SU-DHL-6 (cell line): ENCODE measurements around the gene CLDN4.

Experiments used
- H2AFZ ChIP-seq: fragments of 200-600 bp; sonication (generic); 2 replicates; pipeline ENCODE4 v1.6.1; 2014; ENCODE audit warnings: low read depth, mild to moderate bottlenecking, moderate library complexity, mixed read lengths, antibody characterized with exemption, low read length; ENCODE audit not compliant: severe bottlenecking
- H3F3A ChIP-seq: fragments of 200-600 bp; shearing (Covaris generic); 2 replicates; pipeline ENCODE4 v1.6.0; 2016; ENCODE audit warnings: antibody characterized with exemption, mild to moderate bottlenecking; ENCODE audit not compliant: insufficient read depth
- H3K27ac ChIP-seq: fragments of 200-600 bp; sonication (generic); 2 replicates; pipeline ENCODE4 v1.5.1; 2016; ENCODE audit warnings: low read depth, mild to moderate bottlenecking, low read length, moderate library complexity, mixed read lengths
- H3K27me3 ChIP-seq: fragments of 200-600 bp; sonication (generic), shearing (Covaris generic); 2 replicates; pipeline ENCODE4 v1.6.0; 2014; ENCODE audit warnings: mild to moderate bottlenecking, low read length
- H3K36me3 ChIP-seq: fragments of 200-600 bp; sonication (generic); 2 replicates; pipeline ENCODE4 v1.6.1; 2014; ENCODE audit warnings: mild to moderate bottlenecking, low read length, mixed read lengths
- H3K4me2 ChIP-seq: fragments of 300-600, 200-600 bp; shearing (Covaris generic), sonication (generic); 2 replicates; pipeline ENCODE4 v1.6.0; 2014; ENCODE audit warnings: low read length, low read depth, mild to moderate bottlenecking; ENCODE audit not compliant: poor library complexity, severe bottlenecking
- H3K4me3 ChIP-seq: fragments of 200-600 bp; sonication (generic); 2 replicates; pipeline ENCODE4 v1.5.1; 2014; ENCODE audit warnings: antibody characterized with exemption, low read length, mild to moderate bottlenecking, mixed read lengths; ENCODE audit not compliant: insufficient read depth, poor library complexity, severe bottlenecking
- H3K79me2 ChIP-seq: fragments of 200-600 bp; sonication (generic); 2 replicates; pipeline ENCODE4 v1.6.1; 2014; ENCODE audit warnings: mild to moderate bottlenecking, low read length, moderate library complexity; ENCODE audit not compliant: insufficient read depth
- H3K9ac ChIP-seq: fragments of 200-600 bp; sonication (generic); 2 replicates; pipeline ENCODE4 v1.7.0; 2014; ENCODE audit warnings: mild to moderate bottlenecking, low read length
- H3K9me2 ChIP-seq: fragments of 200-600 bp; sonication (generic); replicated peaks from 2 replicates; pipeline ENCODE4 v1.6.1; 2014; ENCODE audit warnings: low read length; ENCODE audit not compliant: insufficient read depth
- H3K9me3 ChIP-seq: fragments of 200-600 bp; sonication (generic); 2 replicates; pipeline ENCODE4 v1.6.1; 2014; ENCODE audit warnings: low read length, mixed read lengths; ENCODE audit not compliant: insufficient read depth
- H4K20me1 ChIP-seq: fragments of 200-600 bp; sonication (generic); 2 replicates; pipeline ENCODE4 v1.6.1; 2014; ENCODE audit warnings: low read depth, mild to moderate bottlenecking, antibody characterized with exemption, low read length, moderate library complexity, mixed read lengths
- EZH2phosphoT487 ChIP-seq: fragments of 200-600 bp; sonication (generic), shearing (Covaris generic); conservative IDR thresholded peaks from 2 replicates; pipeline ENCODE4 v1.6.1; 2018; ENCODE audit warnings: mild to moderate bottlenecking, antibody characterized with exemption, low read length, moderate library complexity, mixed read lengths
- TF ChIP-seq, protein P1 (sequence below): fragments of 200-600 bp; sonication (generic); IDR thresholded peaks from one replicate; pipeline ENCODE4 v1.5.1; 2017; ENCODE audit warnings: antibody characterized with exemption, mild to moderate bottlenecking, low read length, moderate library complexity; ENCODE audit not compliant: insufficient read depth, poor library complexity, severe bottlenecking

Gene CLDN4

GRCh38 chr7:73839290-73839689, 8.5 kb downstream of the CLDN4 start:
- TF ChIP-seq, protein P1, sequence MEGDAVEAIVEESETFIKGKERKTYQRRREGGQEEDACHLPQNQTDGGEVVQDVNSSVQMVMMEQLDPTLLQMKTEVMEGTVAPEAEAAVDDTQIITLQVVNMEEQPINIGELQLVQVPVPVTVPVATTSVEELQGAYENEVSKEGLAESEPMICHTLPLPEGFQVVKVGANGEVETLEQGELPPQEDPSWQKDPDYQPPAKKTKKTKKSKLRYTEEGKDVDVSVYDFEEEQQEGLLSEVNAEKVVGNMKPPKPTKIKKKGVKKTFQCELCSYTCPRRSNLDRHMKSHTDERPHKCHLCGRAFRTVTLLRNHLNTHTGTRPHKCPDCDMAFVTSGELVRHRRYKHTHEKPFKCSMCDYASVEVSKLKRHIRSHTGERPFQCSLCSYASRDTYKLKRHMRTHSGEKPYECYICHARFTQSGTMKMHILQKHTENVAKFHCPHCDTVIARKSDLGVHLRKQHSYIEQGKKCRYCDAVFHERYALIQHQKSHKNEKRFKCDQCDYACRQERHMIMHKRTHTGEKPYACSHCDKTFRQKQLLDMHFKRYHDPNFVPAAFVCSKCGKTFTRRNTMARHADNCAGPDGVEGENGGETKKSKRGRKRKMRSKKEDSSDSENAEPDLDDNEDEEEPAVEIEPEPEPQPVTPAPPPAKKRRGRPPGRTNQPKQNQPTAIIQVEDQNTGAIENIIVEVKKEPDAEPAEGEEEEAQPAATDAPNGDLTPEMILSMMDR, result no peak
- no peak for TF ChIP-seq EZH2phosphoT487
- H3K36me3 ChIP-seq, result no peaks in the 10 kb centered on the region
- no peaks in the 10 kb centered on the region for H4K20me1 ChIP-seq
- H3F3A ChIP-seq, result no peaks in the 10 kb centered on the region
- H3K27me3 ChIP-seq, result no peaks in the 10 kb centered on the region
- H3K4me2 ChIP-seq, result no peak overlapping the region
- H2AFZ ChIP-seq, result no peak overlapping the region
- no peak overlapping the region for H3K27ac ChIP-seq
- H3K4me3 ChIP-seq, result no peak overlapping the region
- no peaks in the 10 kb centered on the region for H3K9me3 ChIP-seq
- H3K79me2 ChIP-seq, result no peaks in the 10 kb centered on the region
- no peaks in the 10 kb centered on the region for H3K9me2 ChIP-seq
- H3K9ac ChIP-seq, result no peak overlapping the region

GRCh38 chr7:73839743-73840714, 9.2 kb downstream of the CLDN4 start:
- Histone ChIP-seq H4K20me1 (no peaks in the 10 kb centered on the region), H3K4me3 (no peak overlapping the region), H3K9me2 (no peaks in the 10 kb centered on the region), H3K27ac (no peak overlapping the region), H3K36me3 (no peaks in the 10 kb centered on the region), H3K4me2 (no peak overlapping the region), H3K27me3 (no peaks in the 10 kb centered on the region), H3K9ac (no peak overlapping the region), H3K9me3 (no peaks in the 10 kb centered on the region), H3F3A (no peaks in the 10 kb centered on the region), H3K79me2 (no peaks in the 10 kb centered on the region), H2AFZ (no peak overlapping the region)
- TF ChIP-seq EZH2phosphoT487, result no peak
- TF ChIP-seq, protein P1, result no peak

DNA sequence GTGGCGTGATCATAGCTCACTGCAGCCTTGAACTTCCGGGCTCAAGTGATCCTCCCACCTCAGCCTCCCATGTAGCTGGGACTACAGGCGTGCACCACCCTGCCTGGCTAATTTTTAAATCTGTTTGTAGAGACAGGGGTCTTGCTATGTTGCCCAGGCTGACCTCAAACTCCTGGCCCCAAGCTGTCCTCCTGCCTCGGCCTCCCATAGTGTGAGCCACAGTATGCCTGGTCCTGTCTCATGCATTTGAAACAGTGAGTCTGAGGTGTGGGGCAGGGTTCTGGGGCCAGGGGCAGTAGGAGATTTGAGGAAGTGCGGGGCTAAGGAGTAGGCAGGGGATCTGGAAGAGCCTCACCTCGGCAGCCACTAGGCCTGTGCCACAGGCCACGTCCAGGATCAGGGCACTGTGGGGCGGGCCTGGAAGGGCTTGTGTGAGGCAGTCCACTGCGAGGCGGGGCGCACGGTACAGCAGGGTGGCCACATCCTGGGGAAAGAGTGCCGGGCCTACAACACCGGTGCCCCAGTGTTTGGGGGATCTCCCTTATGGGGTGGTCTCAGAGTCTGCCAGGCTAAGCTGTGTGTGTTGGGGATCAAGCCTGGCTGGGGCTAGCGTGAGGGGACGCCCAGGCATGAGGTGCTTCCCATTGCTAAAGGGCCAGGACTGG, 10.1 kb downstream of the CLDN4 start:
- Histone ChIP-seq H3K9me3 (no peaks in the 10 kb centered on the region), H3K9ac (no peak overlapping the region), H4K20me1 (no peaks in the 10 kb centered on the region), H3K27me3 (no peaks in the 10 kb centered on the region), H3K4me2 (no peak overlapping the region), H3K4me3 (no peak overlapping the region), H3K9me2 (no peaks in the 10 kb centered on the region), H2AFZ (no peak overlapping the region), H3K36me3 (no peaks in the 10 kb centered on the region), H3K27ac (no peak overlapping the region), H3K79me2 (no peaks in the 10 kb centered on the region), H3F3A (no peaks in the 10 kb centered on the region)
- TF ChIP-seq, protein P1, result no peak
- TF ChIP-seq EZH2phosphoT487, result no peak
